ENCODE measurements around the gene CHST2. TPM values are rescaled to one million over a fixed set of nuclear protein-coding genes. Genes with fewer than 3 reads are reported as not detected.

The CHST2 gene
- total RNA-seq, 1 experiment from 2014 or later = 1.7 TPM

- no peak for TF ChIP-seq ZBTB33 (IDR thresholded peaks at IDR 0.05; ENCODE audit: extremely low read depth, insufficient replicate concordance, low read length)
Measured at GRCh38 chr3:143090976-143091837, 28.4 kb upstream of the CHST2 start (continued).

GRCh38 chr3:143092191-143092590, 27.4 kb upstream of the CHST2 start:
- Histone ChIP-seq H3K9me3 (ENCODE audit: control insufficient read depth in 1 of 2, insufficient read depth in 1 of 2, low read depth in 1 of 2, low read length in 2 of 2) (no peaks in the 10 kb centered on the region; a peak in 1 of 4 replicates), H2AFZ (ENCODE audit: low read depth, low read length, poor library complexity, severe bottlenecking) (no peak overlapping the region), H3K4me3 (replicated peaks in 1 of 2; ENCODE audit: low read depth in 1 of 2, low read length in 2 of 2) (no peak overlapping the region), H3K27me3 (ENCODE audit: insufficient read depth, low read length) (no peaks in the 10 kb centered on the region), H3K36me3 (ENCODE audit: control insufficient read depth in 1 of 2, insufficient read depth in 2 of 2, low read length in 2 of 2) (no peaks in the 10 kb centered on the region), H3K79me2 (ENCODE audit: insufficient read depth, low read length) (no peaks in the 10 kb centered on the region), H3K9me2 (ENCODE audit: insufficient read depth) (no peaks in the 10 kb centered on the region), H4K20me1 (ENCODE audit: insufficient read depth) (no peaks in the 10 kb centered on the region), H3K27ac (ENCODE audit: low read depth, low read length) (no peak overlapping the region), H3K9ac (ENCODE audit: low read length) (no peak overlapping the region), H3K4me2 (ENCODE audit: low read length) (no peak overlapping the region), H3K4me1 (ENCODE audit: control insufficient read depth in 1 of 2, insufficient read depth in 2 of 2, low read length in 2 of 2) (no peaks in the 10 kb centered on the region)
- DNase-seq (ENCODE audit: low read depth, low spot score) (no peak), ATAC-seq (no peak)
- TF ChIP-seq SIN3A (IDR thresholded peaks at IDR 0.05; ENCODE audit: low read depth) (no peak), REST (IDR thresholded peaks at IDR 0.05; ENCODE audit: low read depth) (no peak), TCF7L2 (IDR thresholded peaks at IDR 0.05; ENCODE audit: borderline replicate concordance, extremely low read depth, insufficient read depth, insufficient read length) (no peak), JUND (IDR thresholded peaks at IDR 0.05) (no peak), FOSL1 (IDR thresholded peaks at IDR 0.05; ENCODE audit: low read depth) (no peak), ZFX (IDR thresholded peaks at IDR 0.05) (no peak), SRF (IDR thresholded peaks at IDR 0.05; ENCODE audit: low read depth) (no peak), POLR2AphosphoS5 (IDR thresholded peaks at IDR 0.05; ENCODE audit: low read depth, low read length) (no peak), POLR2A (IDR thresholded peaks at IDR 0.05; ENCODE audit: borderline replicate concordance, extremely low read depth, insufficient read depth, insufficient read length) (no peak), ATF3 (IDR thresholded peaks at IDR 0.05) (no peak), EGR1 (IDR thresholded peaks at IDR 0.05; ENCODE audit: low read depth) (no peak), ELF1 (IDR thresholded peaks at IDR 0.05; ENCODE audit: borderline replicate concordance, low read depth) (no peak), ZBTB33 (IDR thresholded peaks at IDR 0.05; ENCODE audit: extremely low read depth, insufficient replicate concordance, low read length) (no peak), SP1 (IDR thresholded peaks at IDR 0.05; ENCODE audit: low read depth) (no peak), CBX3 (IDR thresholded peaks at IDR 0.05; ENCODE audit: low read depth) (no peak), MAX (IDR thresholded peaks at IDR 0.05) (no peak), CEBPB (IDR thresholded peaks at IDR 0.05; ENCODE audit: low read depth) (no peak)
- CTCF ChIA-PET = no interaction called here
- intact Hi-C loops (cut with micrococcal nuclease) = no loop called here
- POLR2A ChIA-PET = no interaction called here
- no TSS peak for BruUV-seq (replicated peaks)
- RAD21 ChIA-PET (ENCODE audit: low non-redundant PET in 1 of 2, low total read pairs in 2 of 2, uncharacterized antibody in 2 of 2, unreplicated experiment in 2 of 2) = no interaction called here
